T-helper 2 cell (primary cell): ENCODE data around the gene PROSER3.
"Not testable (repeated sequence)": the region's sequence is repeated elsewhere in the genome, so short reads cannot be mapped to it uniquely, and the experiment has no call there.

ENCODE experiments used
- DNase-seq, 5 experiments: peaks; one replicate each; pipeline versions ENCODE4 v3.0.0 to v3.0.0-alpha.2; 2012 to 2022

Gene PROSER3

GRCh38 chr19:35755131-35755549, 2.8 kb upstream of the PROSER3 start:
- DNase-seq, result no peak

GRCh38 chr19:35755550-35756376, 2.2 kb upstream of the PROSER3 start:
- peak; percentile 11 to 77 (median 33) for DNase-seq

GRCh38 chr19:35756377-35757230, 1.4 kb upstream of the PROSER3 start, which contains the start of gene HSPB6:
HSPB6 (minus strand) TSS chr19:35757029; CDS start chr19:35757008, 21 bp downstream.
- DNase-seq, result no peak

- DNase-seq, result no peak
Measured at GRCh38 chr19:35757231-35757748, 686 bp upstream of the PROSER3 start.

- no peak for DNase-seq
Measured at GRCh38 chr19:35759697-35760096, 1.7 kb downstream of the PROSER3 start.

GRCh38 chr19:35760711-35761349, 2.9 kb downstream of the PROSER3 start:
- no peak for DNase-seq

- no peak for DNase-seq
Measured at GRCh38 chr19:35764432-35765315, 6.7 kb downstream of the PROSER3 start.

- no peak for DNase-seq
Measured at GRCh38 chr19:35766571-35767104, 8.7 kb downstream of the PROSER3 start.

- DNase-seq, result no peak
Measured at GRCh38 chr19:35767288-35768081, 9.5 kb downstream of the PROSER3 start.

GRCh38 chr19:35768082-35768421, 10.1 kb downstream of the PROSER3 start:
- DNase-seq, result no peak

GRCh38 chr19:35772362-35772761, 14.4 kb downstream of the PROSER3 start:
- not testable (repeated sequence) for DNase-seq

- DNase-seq, result no peak
Measured at GRCh38 chr19:35773020-35773806, 15.2 kb downstream of the PROSER3 start.

GRCh38 chr19:35774274-35775045, 16.5 kb downstream of the PROSER3 start:
- DNase-seq, result no peak

- no peak for DNase-seq
Measured at GRCh38 chr19:35775046-35775297, 17.0 kb downstream of the PROSER3 start.

- DNase-seq, result peak; percentile 97 to 99 (median 98)
Measured at GRCh38 chr19:35775298-35776101, 17.5 kb downstream of the PROSER3 start, which contains the start of gene ARHGAP33. ARHGAP33 (plus strand) TSS chr19:35775564; CDS start chr19:35775659, 95 bp downstream.

- no peak for DNase-seq
Measured at GRCh38 chr19:35776102-35776788, 18.3 kb downstream of the PROSER3 start.

GRCh38 chr19:35777086-35777841, 19.3 kb downstream of the PROSER3 start:
- DNase-seq, result no peak
